Esophagus squamous epithelium (tissue), 4 donors: ENCODE results near the gene THOC7.

ENCODE experiments used
- POLR2A ChIP-seq, 4 donors: fragments of 450-650 bp; IDR thresholded peaks; one replicate each; pipeline ENCODE4 v1.6.1; 2017; ENCODE audit warnings: antibody characterized with exemption in 4 of 4, mild to moderate bottlenecking in 4 of 4, moderate library complexity in 3 of 4
- TF ChIP-seq, protein P1 (sequence below), 6 experiments: fragments of 450-650 bp in 4 of 6; fragments of 200-600 bp in 2 of 6; sonication (generic) in 2 of 6; IDR thresholded peaks; one replicate each; pipeline ENCODE4 v1.5.1; 2016 to 2019; ENCODE audit warnings: antibody characterized with exemption in 6 of 6, mild to moderate bottlenecking in 4 of 6, moderate library complexity in 4 of 6

DNA sequence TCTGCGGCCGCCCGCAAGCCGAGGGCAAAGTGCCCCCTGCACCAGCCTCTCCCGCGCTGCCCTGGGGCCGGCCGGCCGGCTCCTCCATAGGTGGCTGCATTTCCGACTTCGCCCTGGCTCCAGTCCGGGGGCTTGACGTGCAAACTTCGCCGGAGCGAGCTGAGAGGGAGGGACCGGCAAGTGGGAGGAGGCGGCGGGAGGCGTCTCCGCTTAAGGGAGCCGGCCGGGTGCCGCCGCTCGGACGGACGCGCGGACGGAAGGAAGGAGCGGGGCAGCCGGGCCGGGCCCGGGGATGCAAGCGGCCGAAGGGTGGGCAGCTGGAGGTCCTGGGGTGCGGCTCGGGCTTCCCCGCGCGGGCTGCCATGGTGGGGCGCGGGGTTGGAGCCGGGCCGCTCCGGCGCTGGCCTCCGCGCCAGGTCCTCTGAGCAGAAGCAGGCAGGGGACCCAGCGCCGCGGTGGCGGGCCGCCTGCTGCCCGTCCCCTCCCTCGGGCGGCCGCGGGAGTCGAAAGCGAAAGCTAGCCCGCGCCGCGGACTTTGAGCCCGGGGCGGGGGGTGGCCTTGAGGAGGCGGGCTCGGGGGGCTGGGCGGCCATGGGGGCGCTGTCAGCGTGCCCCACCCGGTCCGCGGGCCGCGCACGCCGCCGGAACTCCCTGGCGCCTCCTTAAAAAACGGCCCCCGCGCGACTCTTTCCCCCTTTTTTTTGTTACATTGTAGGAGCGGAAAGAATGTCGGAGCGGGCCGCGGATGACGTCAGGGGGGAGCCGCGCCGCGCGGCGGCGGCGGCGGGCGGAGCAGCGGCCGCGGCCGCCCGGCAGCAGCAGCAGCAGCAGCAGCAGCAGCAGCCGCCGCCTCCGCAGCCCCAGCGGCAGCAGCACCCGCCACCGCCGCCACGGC is 48.5 kb upstream of the THOC7 start, which contains the start of gene SCAANT1:
- TF ChIP-seq, protein P1, sequence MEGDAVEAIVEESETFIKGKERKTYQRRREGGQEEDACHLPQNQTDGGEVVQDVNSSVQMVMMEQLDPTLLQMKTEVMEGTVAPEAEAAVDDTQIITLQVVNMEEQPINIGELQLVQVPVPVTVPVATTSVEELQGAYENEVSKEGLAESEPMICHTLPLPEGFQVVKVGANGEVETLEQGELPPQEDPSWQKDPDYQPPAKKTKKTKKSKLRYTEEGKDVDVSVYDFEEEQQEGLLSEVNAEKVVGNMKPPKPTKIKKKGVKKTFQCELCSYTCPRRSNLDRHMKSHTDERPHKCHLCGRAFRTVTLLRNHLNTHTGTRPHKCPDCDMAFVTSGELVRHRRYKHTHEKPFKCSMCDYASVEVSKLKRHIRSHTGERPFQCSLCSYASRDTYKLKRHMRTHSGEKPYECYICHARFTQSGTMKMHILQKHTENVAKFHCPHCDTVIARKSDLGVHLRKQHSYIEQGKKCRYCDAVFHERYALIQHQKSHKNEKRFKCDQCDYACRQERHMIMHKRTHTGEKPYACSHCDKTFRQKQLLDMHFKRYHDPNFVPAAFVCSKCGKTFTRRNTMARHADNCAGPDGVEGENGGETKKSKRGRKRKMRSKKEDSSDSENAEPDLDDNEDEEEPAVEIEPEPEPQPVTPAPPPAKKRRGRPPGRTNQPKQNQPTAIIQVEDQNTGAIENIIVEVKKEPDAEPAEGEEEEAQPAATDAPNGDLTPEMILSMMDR (IDR thresholded peaks at IDR 0.05), result peak in 4 of 6 experiments; percentile 5 to 23 (median 17)
- TF ChIP-seq POLR2A (IDR thresholded peaks at IDR 0.05), result peak in 3 of 4 donors; percentile 35 to 71 (median 70)
